ENCODE results near the gene SCNN1G. TPM values are rescaled to one million over a fixed set of nuclear protein-coding genes. Genes with fewer than 3 reads are reported as not detected.

The SCNN1G gene
- total and polyA plus RNA-seq, 4 donors, result not detected

GRCh38 chr16:23164736-23165135, 17.8 kb upstream of the SCNN1G start:
- Histone ChIP-seq H3K4me1 (ENCODE audit: control insufficient read depth in 4 of 4, insufficient read depth in 4 of 4, low read length in 3 of 4) (no peaks in the 10 kb centered on the region), H3K27ac (ENCODE audit: low read depth in 1 of 2, low read length in 2 of 2) (no peak overlapping the region), H3K27me3 (ENCODE audit: control insufficient read depth in 4 of 4, insufficient read depth in 4 of 4, low read length in 3 of 4) (no peaks in the 10 kb centered on the region), H3K4me3 (ENCODE audit: low read depth in 1 of 3, low read length in 3 of 3) (no peak overlapping the region), H3K36me3 (ENCODE audit: control insufficient read depth in 4 of 4, insufficient read depth in 3 of 4, low read depth in 1 of 4, low read length in 3 of 4) (no peaks in the 10 kb centered on the region), H3K9ac (ENCODE audit: low read depth in 1 of 2, low read length in 2 of 2) (no peak overlapping the region), H3K9me3 (ENCODE audit: control insufficient read depth in 4 of 4, low read length in 3 of 4) (peaks cover 0 to 4% (median 0%) of the 10 kb centered on the region in 4 donors)
- 84% methylated on average over 4 of the region's 4 CpGs for WGBS
- no peak for DNase-seq (ENCODE audit: low spot score)
- TF ChIP-seq ZBTB33 (IDR thresholded peaks at IDR 0.05), result no peak
- TF ChIP-seq SP1 (IDR thresholded peaks at IDR 0.05), result no peak
- no peak for TF ChIP-seq MAX (IDR thresholded peaks at IDR 0.05)
- no peak for TF ChIP-seq HNF4A (conservative IDR thresholded peaks at IDR 0.05)
- no peak for TF ChIP-seq TAF1 (conservative IDR thresholded peaks at IDR 0.05)
- no peak for TF ChIP-seq JUND (IDR thresholded peaks at IDR 0.05)
- TF ChIP-seq FOXA1 (IDR thresholded peaks at IDR 0.05), result no peak
- TF ChIP-seq YY1 (IDR thresholded peaks at IDR 0.05), result no peak
- TF ChIP-seq NR2F2 (IDR thresholded peaks at IDR 0.05), result no peak
- no peak for TF ChIP-seq HNF4G (IDR thresholded peaks at IDR 0.05)
- no peak for TF ChIP-seq FOXA2 (IDR thresholded peaks at IDR 0.05)

GRCh38 chr16:23172583-23172982, 10.0 kb upstream of the SCNN1G start:
- no peak for DNase-seq (ENCODE audit: low spot score)
- Histone ChIP-seq H3K4me1 (ENCODE audit: control insufficient read depth in 4 of 4, insufficient read depth in 4 of 4, low read length in 3 of 4) (no peaks in the 10 kb centered on the region), H3K9ac (ENCODE audit: low read depth in 1 of 2, low read length in 2 of 2) (no peak overlapping the region), H3K9me3 (ENCODE audit: control insufficient read depth in 4 of 4, low read length in 3 of 4) (no peaks in the 10 kb centered on the region), H3K36me3 (ENCODE audit: control insufficient read depth in 4 of 4, insufficient read depth in 3 of 4, low read depth in 1 of 4, low read length in 3 of 4) (no peaks in the 10 kb centered on the region), H3K4me3 (ENCODE audit: low read depth in 1 of 3, low read length in 3 of 3) (no peak overlapping the region), H3K27ac (ENCODE audit: low read depth in 1 of 2, low read length in 2 of 2) (no peak overlapping the region), H3K27me3 (ENCODE audit: control insufficient read depth in 4 of 4, insufficient read depth in 4 of 4, low read length in 3 of 4) (no peaks in the 10 kb centered on the region)
- TF ChIP-seq EGR1 (IDR thresholded peaks at IDR 0.05; ENCODE audit: low read depth in 2 of 2) (no peak), GABPA (IDR thresholded peaks at IDR 0.05 in 1 of 2, conservative IDR thresholded peaks at IDR 0.05 in 1 of 2) (no peak), RXRA (IDR thresholded peaks at IDR 0.05) (no peak), FOXA2 (IDR thresholded peaks at IDR 0.05) (no peak), HNF4G (IDR thresholded peaks at IDR 0.05) (no peak), ZBTB33 (IDR thresholded peaks at IDR 0.05) (no peak), MAX (IDR thresholded peaks at IDR 0.05) (no peak), ATF3 (IDR thresholded peaks at IDR 0.05) (no peak), HNF4A (conservative IDR thresholded peaks at IDR 0.05) (no peak), NR2F2 (IDR thresholded peaks at IDR 0.05) (no peak), JUND (IDR thresholded peaks at IDR 0.05) (no peak), SP1 (IDR thresholded peaks at IDR 0.05) (no peak), FOXA1 (IDR thresholded peaks at IDR 0.05) (no peak)
- 47% methylated on average over 7 of the region's 7 CpGs for WGBS
